Naive B cell (primary cell): ENCODE measurements around the gene TBL1X. TPM values are rescaled to one million over a fixed set of nuclear protein-coding genes. Genes with fewer than 3 reads are reported as not detected.
"Not testable (repeated sequence)": the region's sequence is repeated elsewhere in the genome, so short reads cannot be mapped to it uniquely, and the experiment has no call there.

Source experiments
- ATAC-seq, 2 donors: fragments of 150-1000 bp; cut with Tn5 transposase; 2 replicates each; pipeline ENCODE4 v1.10.0; 2021; ENCODE audit warnings: low read depth in 2 of 2, mild to moderate bottlenecking in 2 of 2, moderate library complexity in 2 of 2
- DNase-seq: peaks from one replicate; pipeline ENCODE4 v3.0.0; 2022
- H3K27ac Mint-ChIP-seq, 6 donors: one replicate each; pipeline ENCODE4 v1.8.0; 2020 to 2022; ENCODE audit warnings: mild to moderate bottlenecking in 6 of 6, mixed read lengths in 6 of 6, moderate library complexity in 5 of 6, inconsistent platforms in 2 of 6
- H3K27me3 Mint-ChIP-seq, 3 donors: one replicate each; pipeline ENCODE4 v1.8.0; 2021 to 2022; ENCODE audit warnings: mixed read lengths in 3 of 3, mild to moderate bottlenecking in 1 of 3
- H3K36me3 Mint-ChIP-seq, 2 donors: one replicate each; pipeline ENCODE4 v1.8.0; 2020 to 2022; ENCODE audit warnings: mixed read lengths in 2 of 2, inconsistent platforms in 1 of 2, mild to moderate bottlenecking in 1 of 2
- H3K4me1 Mint-ChIP-seq, 3 donors: one replicate each; pipeline ENCODE4 v1.8.0; 2020 to 2022; ENCODE audit warnings: mixed read lengths in 3 of 3, inconsistent platforms in 1 of 3, mild to moderate bottlenecking in 1 of 3, moderate library complexity in 1 of 3
- H3K4me3 Mint-ChIP-seq, 8 donors: one replicate each; pipeline ENCODE4 v1.8.0; 2020 to 2022; ENCODE audit warnings: mild to moderate bottlenecking in 8 of 8, mixed read lengths in 8 of 8, moderate library complexity in 8 of 8, inconsistent platforms in 2 of 8
- H3K9me3 Mint-ChIP-seq, 7 donors: one replicate each; pipeline ENCODE4 v1.8.0; 2020 to 2022; ENCODE audit warnings: mixed read lengths in 7 of 7, mild to moderate bottlenecking in 5 of 7, inconsistent platforms in 2 of 7, moderate library complexity in 1 of 7
- polyA plus RNA-seq, 6 donors: library from polyadenylated mRNA; unstranded; fragments of 300-500 nt; fragmentation: Illumina TruSeq; gene quantifications; one replicate each; pipeline ENCODE4 v1.2.3, GENCODE V29; 2021; ENCODE audit warnings: low read depth in 6 of 6

Gene TBL1X
- polyA plus RNA-seq, 6 donors from 2014 or later = 14.0 to 26.8 (median 18.8) TPM

GRCh38 chrX:9466124-9466495, 1.3 kb downstream of the TBL1X start:
- DNase-seq (no peak), ATAC-seq (no peak)
- peaks cover 0 to 10% (median 0%) of the 10 kb centered on the region in 3 donors for H3K27me3 Mint-ChIP-seq
- peak overlapping the region; percentile 78 to 93 (median 88) for H3K4me3 Mint-ChIP-seq
- peaks cover 0 to 5% (median 0%) of the 10 kb centered on the region in 7 donors for H3K9me3 Mint-ChIP-seq
- peaks cover 33 to 61% (median 34%) of the 10 kb centered on the region in 3 donors for H3K4me1 Mint-ChIP-seq
- peak overlapping the region in 4 of 6 donors; percentile 41 to 82 (median 62) for H3K27ac Mint-ChIP-seq
- H3K36me3 Mint-ChIP-seq = peaks cover 4 to 8% of the 10 kb centered on the region in 2 donors

- DNase-seq = no peak
- Mint-ChIP-seq H3K36me3 (peaks cover 6 to 8% of the 10 kb centered on the region in 2 donors), H3K27ac (peak overlapping the region in 4 of 6 donors; percentile 41 to 88 (median 82)), H3K9me3 (peaks cover 0 to 5% (median 0%) of the 10 kb centered on the region in 7 donors), H3K27me3 (peaks cover 0 to 9% (median 0%) of the 10 kb centered on the region in 3 donors), H3K4me3 (peak overlapping the region; percentile 78 to 93 (median 88)), H3K4me1 (peaks cover 33 to 63% (median 34%) of the 10 kb centered on the region in 3 donors)
- ATAC-seq = no peak
Measured at GRCh38 chrX:9466736-9467135, 1.9 kb downstream of the TBL1X start.

- peaks cover 0 to 5% (median 0%) of the 10 kb centered on the region in 7 donors for H3K9me3 Mint-ChIP-seq
- ATAC-seq (no peak), DNase-seq (no peak)
- H3K4me1 Mint-ChIP-seq = peaks cover 32 to 59% (median 34%) of the 10 kb centered on the region in 3 donors
- peaks cover 0 to 9% (median 0%) of the 10 kb centered on the region in 3 donors for H3K27me3 Mint-ChIP-seq
- H3K36me3 Mint-ChIP-seq = peaks cover 6 to 8% of the 10 kb centered on the region in 2 donors
- H3K4me3 Mint-ChIP-seq = peak overlapping the region; percentile 60 to 93 (median 86)
- H3K27ac Mint-ChIP-seq = no peak overlapping the region
Measured at GRCh38 chrX:9467146-9467545, 2.3 kb downstream of the TBL1X start.

GRCh38 chrX:9467751-9468150, 2.9 kb downstream of the TBL1X start:
- peaks cover 26 to 53% (median 28%) of the 10 kb centered on the region in 3 donors for H3K4me1 Mint-ChIP-seq
- H3K27ac Mint-ChIP-seq = peak overlapping the region in 1 of 6 donors; percentile 62
- H3K36me3 Mint-ChIP-seq = peaks cover 6 to 8% of the 10 kb centered on the region in 2 donors
- no peak for DNase-seq
- ATAC-seq = no peak
- H3K9me3 Mint-ChIP-seq = peaks cover 0 to 4% (median 0%) of the 10 kb centered on the region in 7 donors
- peaks cover 0 to 9% (median 0%) of the 10 kb centered on the region in 3 donors for H3K27me3 Mint-ChIP-seq
- peak overlapping the region in 6 of 8 donors; percentile 60 to 93 (median 82) for H3K4me3 Mint-ChIP-seq

GRCh38 chrX:9471571-9471985, 6.7 kb downstream of the TBL1X start:
- DNase-seq (no peak), ATAC-seq (no peak)
- Mint-ChIP-seq H3K4me1 (peaks cover 12 to 49% (median 23%) of the 10 kb centered on the region in 3 donors), H3K27me3 (peaks cover 0 to 9% (median 0%) of the 10 kb centered on the region in 3 donors), H3K36me3 (peaks cover 13 to 17% of the 10 kb centered on the region in 2 donors), H3K4me3 (no peak overlapping the region), H3K27ac (no peak overlapping the region), H3K9me3 (peaks cover 0 to 4% (median 0%) of the 10 kb centered on the region in 7 donors)

GRCh38 chrX:9473708-9474107, 8.8 kb downstream of the TBL1X start:
- Mint-ChIP-seq H3K27me3 (no peaks in the 10 kb centered on the region), H3K27ac (no peak overlapping the region), H3K4me3 (no peak overlapping the region), H3K4me1 (peaks cover 17 to 38% (median 21%) of the 10 kb centered on the region in 3 donors), H3K9me3 (peaks cover 0 to 4% (median 0%) of the 10 kb centered on the region in 7 donors), H3K36me3 (peaks cover 5 to 17% of the 10 kb centered on the region in 2 donors)
- ATAC-seq (no peak), DNase-seq (no peak)

GRCh38 chrX:9475417-9475816, 10.6 kb downstream of the TBL1X start:
- H3K27me3 Mint-ChIP-seq, H3K9me3 Mint-ChIP-seq, DNase-seq, ATAC-seq: not testable (repeated sequence)
- Mint-ChIP-seq H3K4me1 (peaks cover 26 to 40% (median 32%) of the 10 kb centered on the region in 3 donors), H3K4me3 (peak overlapping the region in 2 of 8 donors; percentile 12 to 33), H3K27ac (peak overlapping the region in 2 of 6 donors; percentile 51 to 66), H3K36me3 (peaks cover 5 to 17% of the 10 kb centered on the region in 2 donors)

- Mint-ChIP-seq H3K4me3 (peak overlapping the region in 5 of 8 donors; percentile 6 to 46 (median 33)), H3K27ac (peak overlapping the region in 3 of 6 donors; percentile 51 to 66 (median 62)), H3K9me3 (peaks cover 0 to 7% (median 3%) of the 10 kb centered on the region in 7 donors), H3K36me3 (peaks cover 5 to 15% of the 10 kb centered on the region in 2 donors), H3K4me1 (peaks cover 26 to 39% (median 32%) of the 10 kb centered on the region in 3 donors), H3K27me3 (no peaks in the 10 kb centered on the region)
- ATAC-seq = peak; percentile 80 to 86
- DNase-seq = no peak
Measured at GRCh38 chrX:9475984-9476383, 11.1 kb downstream of the TBL1X start.

- peak overlapping the region in 1 of 8 donors; percentile 48 for H3K4me3 Mint-ChIP-seq
- H3K4me1 Mint-ChIP-seq = peaks cover 26 to 34% (median 32%) of the 10 kb centered on the region in 3 donors
- DNase-seq = no peak
- H3K9me3 Mint-ChIP-seq = peaks cover 0 to 10% (median 5%) of the 10 kb centered on the region in 7 donors
- no peak for ATAC-seq
- peaks cover 5 to 11% of the 10 kb centered on the region in 2 donors for H3K36me3 Mint-ChIP-seq
- H3K27me3 Mint-ChIP-seq = no peaks in the 10 kb centered on the region
- no peak overlapping the region for H3K27ac Mint-ChIP-seq
Measured at GRCh38 chrX:9476810-9477575, 12.1 kb downstream of the TBL1X start.

- peaks cover 0 to 10% (median 5%) of the 10 kb centered on the region in 7 donors for H3K9me3 Mint-ChIP-seq
- ATAC-seq = no peak
- no peak for DNase-seq
- H3K36me3 Mint-ChIP-seq = peaks cover 8 to 9% of the 10 kb centered on the region in 2 donors
- H3K4me1 Mint-ChIP-seq = peaks cover 29 to 38% (median 33%) of the 10 kb centered on the region in 3 donors
- H3K27me3 Mint-ChIP-seq = no peaks in the 10 kb centered on the region
- peak overlapping the region in 3 of 8 donors; percentile 2 to 35 (median 13) for H3K4me3 Mint-ChIP-seq
- peak overlapping the region in 1 of 6 donors; percentile 77 for H3K27ac Mint-ChIP-seq
Measured at GRCh38 chrX:9482408-9482807, 17.6 kb downstream of the TBL1X start.

- Mint-ChIP-seq H3K9me3 (peaks cover 0 to 10% (median 5%) of the 10 kb centered on the region in 7 donors), H3K27me3 (no peaks in the 10 kb centered on the region), H3K36me3 (peaks cover 8 to 9% of the 10 kb centered on the region in 2 donors), H3K4me3 (peak overlapping the region in 3 of 8 donors; percentile 2 to 35 (median 16)), H3K4me1 (peaks cover 28 to 39% (median 34%) of the 10 kb centered on the region in 3 donors), H3K27ac (peak overlapping the region in 1 of 6 donors; percentile 9)
- DNase-seq = no peak
- ATAC-seq = peak in 1 of 2 donors; percentile 32
Measured at GRCh38 chrX:9482837-9483236, 18.0 kb downstream of the TBL1X start.

- H3K27ac Mint-ChIP-seq = peak overlapping the region in 1 of 6 donors; percentile 17
- peaks cover 8 to 9% of the 10 kb centered on the region in 2 donors for H3K36me3 Mint-ChIP-seq
- H3K4me1 Mint-ChIP-seq = peaks cover 28 to 36% (median 36%) of the 10 kb centered on the region in 3 donors
- ATAC-seq (no peak), DNase-seq (no peak)
- H3K27me3 Mint-ChIP-seq = no peaks in the 10 kb centered on the region
- peaks cover 0 to 10% (median 5%) of the 10 kb centered on the region in 7 donors for H3K9me3 Mint-ChIP-seq
- H3K4me3 Mint-ChIP-seq = peak overlapping the region in 1 of 8 donors; percentile 16
Measured at GRCh38 chrX:9483376-9483775, 18.5 kb downstream of the TBL1X start.

GRCh38 chrX:9486786-9487387, 22.0 kb downstream of the TBL1X start:
- ATAC-seq (no peak), DNase-seq (no peak)
- H3K9me3 Mint-ChIP-seq = peaks cover 0 to 7% (median 2%) of the 10 kb centered on the region in 7 donors
- H3K4me1 Mint-ChIP-seq = peaks cover 24 to 35% (median 33%) of the 10 kb centered on the region in 3 donors
- peaks cover 8 to 9% of the 10 kb centered on the region in 2 donors for H3K36me3 Mint-ChIP-seq
- H3K27ac Mint-ChIP-seq = no peak overlapping the region
- H3K4me3 Mint-ChIP-seq = no peak overlapping the region
- no peaks in the 10 kb centered on the region for H3K27me3 Mint-ChIP-seq
